Activated naive CD4-positive, alpha-beta T cell treated with anti-CD3 and anti-CD28 coated beads, Interleukin-2, amount 50 U/mL, for 72 hours (primary cell): ENCODE measurements around the gene CALCA. TPM values are rescaled to one million over a fixed set of nuclear protein-coding genes. Genes with fewer than 3 reads are reported as not detected.
"Not testable (repeated sequence)": the region's sequence is repeated elsewhere in the genome, so short reads cannot be mapped to it uniquely, and the experiment has no call there.

Experiments
- ATAC-seq, 2 donors: fragments of 150-1000 bp; cut with Tn5 transposase; 2 replicates each; pipeline ENCODE4 v1.10.0; 2021; ENCODE audit warnings: mild to moderate bottlenecking in 2 of 2, moderate library complexity in 2 of 2
- DNase-seq, 2 donors: peaks; one replicate each; pipeline ENCODE4 v3.0.0; 2021 to 2022; ENCODE audit warnings: low spot score in 2 of 2
- H3K27ac Mint-ChIP-seq, 2 donors: one replicate each; pipeline ENCODE4 v1.8.0; 2022; ENCODE audit warnings: mild to moderate bottlenecking in 2 of 2, mixed read lengths in 2 of 2
- H3K36me3 Mint-ChIP-seq, 2 donors: one replicate each; pipeline ENCODE4 v1.8.0; 2022; ENCODE audit warnings: mixed read lengths in 2 of 2
- H3K9me3 Mint-ChIP-seq, 2 donors: one replicate each; pipeline ENCODE4 v1.8.0; 2022; ENCODE audit warnings: mixed read lengths in 2 of 2
- total RNA-seq, 2 donors: library from RNA; stranded (reverse); gene quantifications; one replicate each; pipeline ENCODE4 v1.2.3, GENCODE V29; 2022

The CALCA gene, protein sequence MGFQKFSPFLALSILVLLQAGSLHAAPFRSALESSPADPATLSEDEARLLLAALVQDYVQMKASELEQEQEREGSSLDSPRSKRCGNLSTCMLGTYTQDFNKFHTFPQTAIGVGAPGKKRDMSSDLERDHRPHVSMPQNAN
- total RNA-seq: not detected

DNA sequence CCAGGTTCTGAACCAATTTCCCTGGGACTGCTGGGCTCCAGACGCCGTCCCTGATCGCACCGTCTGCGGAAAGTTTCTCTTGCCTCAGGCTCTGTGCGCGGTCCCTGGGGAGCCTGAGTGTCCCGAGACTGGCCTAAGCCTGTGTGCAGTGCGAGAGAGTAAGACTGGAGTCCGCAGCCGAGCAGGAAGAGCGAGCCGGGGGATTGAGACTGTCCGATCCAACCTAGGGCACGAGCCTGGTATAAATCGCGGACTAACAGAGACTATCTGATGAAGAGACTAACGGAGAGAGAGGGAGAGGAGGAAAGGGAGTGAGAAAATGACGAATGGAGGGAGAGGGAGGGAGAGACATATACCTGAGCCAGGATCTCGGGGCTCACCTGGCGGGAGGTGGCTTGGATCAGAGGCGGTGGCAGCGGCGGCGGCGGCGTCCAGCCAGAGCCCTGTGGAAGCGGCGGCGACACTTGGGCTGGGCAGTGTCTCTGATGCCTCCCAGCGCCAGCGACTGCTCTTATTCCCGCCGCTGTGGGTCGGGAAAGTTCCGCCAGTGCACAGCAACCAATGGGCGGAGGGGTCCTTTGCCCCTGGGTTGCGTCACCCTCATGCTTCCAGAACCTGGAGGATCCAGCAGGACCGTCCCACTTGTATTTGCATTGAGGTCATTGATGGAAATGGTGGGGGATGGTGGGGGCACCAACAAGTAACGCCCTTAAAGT is at the start of gene CALCA:
Gene CALCA (minus strand): TSS at position 487 of the 716 bp plus-strand sequence. CDS start 1,159 bp downstream, outside the sequence.
- H3K36me3 Mint-ChIP-seq: peaks cover 0 to 6% of the 10 kb centered on the region in 2 donors
- H3K9me3 Mint-ChIP-seq: no peaks in the 10 kb centered on the region
- ATAC-seq (no peak), DNase-seq (no peak)
- H3K27ac Mint-ChIP-seq: no peak within 1 kb of the TSS

DNA sequence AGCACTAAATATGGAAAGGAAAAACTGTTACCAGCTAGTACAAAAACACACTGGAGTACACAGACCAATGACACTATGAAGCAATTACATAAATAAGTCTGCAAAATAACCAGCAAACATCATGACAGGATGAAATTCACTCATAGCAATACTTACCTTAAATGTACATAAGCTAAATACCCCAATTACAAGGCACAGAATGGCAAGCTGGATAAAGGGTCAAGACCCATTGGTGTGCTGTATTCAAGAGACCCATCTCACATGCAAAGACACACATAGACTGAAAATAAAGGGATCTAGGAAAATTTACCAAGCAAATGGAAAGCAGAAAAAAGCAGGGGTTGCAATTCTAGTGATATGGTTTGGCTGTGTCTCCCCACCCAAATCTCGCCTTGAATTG is 44.0 kb upstream of the CALCA start:
- H3K27ac Mint-ChIP-seq: no peak overlapping the region
- ATAC-seq (no peak), DNase-seq (no peak)
- peaks cover 19 to 30% of the 10 kb centered on the region in 2 donors for H3K36me3 Mint-ChIP-seq
- peaks cover 18 to 26% of the 10 kb centered on the region in 2 donors for H3K9me3 Mint-ChIP-seq

DNA sequence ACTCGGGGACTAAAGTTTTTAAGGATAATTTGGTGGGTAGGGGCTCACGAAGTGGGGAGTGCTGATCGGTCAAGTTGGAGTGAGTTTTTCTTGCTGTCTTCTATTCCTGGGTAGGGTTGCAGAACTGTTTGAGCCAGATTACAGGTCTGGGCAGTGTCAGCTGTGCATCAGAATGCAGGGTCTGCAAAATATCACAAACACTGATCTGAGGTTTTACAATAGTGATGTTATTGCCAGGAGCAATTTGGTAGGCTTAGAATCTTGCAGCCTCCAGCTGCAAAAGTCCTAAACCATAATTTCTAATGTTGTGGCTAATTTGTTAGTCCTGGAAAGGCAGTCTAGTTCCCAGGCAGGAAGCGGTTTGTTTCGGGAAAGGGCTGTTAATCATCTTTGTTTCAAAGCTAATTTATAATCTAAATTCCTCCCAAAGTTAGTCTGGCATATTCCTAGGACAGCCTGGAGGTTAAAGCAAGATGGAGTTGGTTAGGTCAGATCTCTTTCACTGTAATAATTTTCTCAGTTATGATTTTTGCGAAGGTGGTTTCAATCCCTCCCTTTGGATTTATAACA is 39.7 kb upstream of the CALCA start:
- Mint-ChIP-seq H3K27ac (no peak overlapping the region), H3K9me3 (peaks cover 6 to 9% of the 10 kb centered on the region in 2 donors), H3K36me3 (peaks cover 9 to 11% of the 10 kb centered on the region in 2 donors)
- DNase-seq (no peak), ATAC-seq (no peak)

DNA sequence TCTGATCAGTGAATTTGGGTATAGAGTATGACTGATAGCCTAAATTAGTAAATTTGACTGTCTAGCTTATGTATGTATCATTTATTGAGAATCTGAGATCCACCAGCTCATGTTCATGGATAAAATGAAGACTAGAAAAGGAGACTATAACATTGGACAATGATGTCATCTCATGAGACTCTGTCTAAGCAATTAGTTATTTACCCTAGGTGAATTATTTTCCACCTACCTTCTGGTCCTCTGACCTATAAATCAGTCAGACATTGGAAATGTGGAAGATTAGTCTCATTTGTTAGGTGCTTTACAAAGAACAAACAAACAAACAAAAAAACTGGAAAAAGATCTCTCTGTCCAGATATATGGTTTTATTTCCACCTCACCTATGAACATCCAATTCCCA is 38.7 kb upstream of the CALCA start:
- ATAC-seq (no peak), DNase-seq (no peak)
- no peak overlapping the region for H3K27ac Mint-ChIP-seq
- H3K36me3 Mint-ChIP-seq: peaks cover 6 to 9% of the 10 kb centered on the region in 2 donors
- peaks cover 6% of the 10 kb centered on the region in 2 donors for H3K9me3 Mint-ChIP-seq

DNA sequence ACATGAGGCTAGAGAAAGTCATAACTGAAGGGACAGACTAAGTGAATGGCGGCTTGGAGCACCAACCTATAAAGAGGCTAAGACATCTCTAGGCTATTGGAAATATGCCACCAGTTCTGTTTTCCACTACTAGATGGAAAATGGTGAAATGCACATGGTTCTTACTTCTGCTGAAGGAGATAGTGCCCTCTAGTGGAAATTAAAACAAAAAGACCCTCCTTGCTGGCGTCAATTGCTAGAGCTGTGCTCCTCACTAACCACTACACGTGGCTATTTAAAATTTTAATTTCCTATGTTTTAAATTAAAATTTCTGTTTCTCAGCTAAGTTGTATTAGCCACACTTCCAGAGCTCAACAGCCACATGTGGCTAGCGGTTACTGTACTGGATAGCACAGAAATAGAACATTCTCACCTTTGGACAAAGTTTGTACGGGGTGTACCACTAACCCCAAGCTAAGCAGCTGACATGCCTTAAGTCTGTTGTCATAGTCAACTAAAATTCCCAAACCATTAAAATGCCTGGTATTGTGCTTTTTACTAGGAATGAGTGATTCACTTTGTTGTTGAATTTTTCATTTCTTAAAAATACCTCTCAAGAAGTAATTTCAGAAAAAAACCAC is 34.1 kb upstream of the CALCA start:
- ATAC-seq (peak; percentile 53 to 74), DNase-seq (no peak)
- Mint-ChIP-seq H3K9me3 (no peaks in the 10 kb centered on the region), H3K27ac (no peak overlapping the region), H3K36me3 (no peaks in the 10 kb centered on the region)

DNA sequence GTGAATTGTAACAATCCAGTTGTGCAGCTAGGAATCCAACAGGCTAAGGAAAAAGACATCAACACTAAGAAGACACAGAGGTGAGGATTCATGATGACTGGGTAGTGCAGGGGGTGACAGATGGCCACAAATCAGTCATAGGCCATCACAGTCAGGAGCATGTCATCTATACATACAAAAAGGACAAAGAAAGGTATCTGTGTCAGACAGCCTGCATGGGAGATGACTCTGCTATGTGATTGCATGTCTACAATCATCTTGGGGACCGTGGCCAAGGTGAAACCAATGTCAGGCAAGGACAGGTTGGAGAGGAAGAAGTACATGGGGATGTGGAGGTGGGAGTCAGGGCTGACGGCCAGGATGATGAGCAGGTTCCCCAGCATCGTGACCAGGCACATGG is 16.0 kb upstream of the CALCA start:
- not testable (repeated sequence) for H3K36me3 Mint-ChIP-seq, H3K9me3 Mint-ChIP-seq, DNase-seq, H3K27ac Mint-ChIP-seq, ATAC-seq

DNA sequence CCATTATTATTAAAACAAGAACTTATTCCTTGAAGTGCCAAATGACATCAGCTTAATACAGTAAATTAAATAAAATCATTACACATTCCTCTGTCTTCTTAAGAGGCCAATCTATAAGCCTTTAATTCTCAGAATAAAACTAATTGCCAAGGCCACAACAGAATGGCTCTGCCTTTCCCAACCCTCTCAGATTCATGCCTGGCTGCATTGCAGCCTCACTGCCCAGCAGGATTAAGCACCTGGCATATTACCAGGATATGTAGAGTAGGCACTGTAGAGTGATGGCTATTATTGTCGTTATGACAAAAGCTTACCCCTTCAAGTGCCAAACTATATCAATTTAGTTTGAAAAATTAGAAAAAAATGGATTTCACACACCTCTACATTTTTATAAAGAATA is 9.4 kb upstream of the CALCA start:
- ATAC-seq (no peak), DNase-seq (no peak)
- Mint-ChIP-seq H3K27ac (no peak overlapping the region), H3K36me3 (no peaks in the 10 kb centered on the region), H3K9me3 (no peaks in the 10 kb centered on the region)

DNA sequence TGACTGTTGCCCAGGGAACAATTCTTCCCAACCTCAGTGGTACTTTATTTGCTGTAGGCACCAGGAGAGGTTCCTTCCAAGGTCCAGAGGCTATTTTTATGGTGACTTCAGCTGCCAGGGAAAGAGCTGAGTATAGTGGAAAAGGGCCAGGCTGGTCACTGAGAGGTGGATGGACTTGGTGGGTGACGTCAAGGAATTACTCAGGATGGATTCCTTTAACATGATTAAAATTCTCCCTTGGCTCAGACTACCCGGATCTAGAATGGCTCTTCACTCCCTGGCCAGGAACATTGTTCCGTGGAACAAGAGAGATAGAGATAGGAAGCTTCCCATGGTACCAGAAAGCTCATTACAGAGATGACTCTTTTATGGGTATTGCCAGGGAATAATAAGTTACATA is 8.7 kb upstream of the CALCA start:
- H3K27ac Mint-ChIP-seq: no peak overlapping the region
- ATAC-seq (no peak), DNase-seq (no peak)
- peaks cover 0 to 4% of the 10 kb centered on the region in 2 donors for H3K36me3 Mint-ChIP-seq
- no peaks in the 10 kb centered on the region for H3K9me3 Mint-ChIP-seq

DNA sequence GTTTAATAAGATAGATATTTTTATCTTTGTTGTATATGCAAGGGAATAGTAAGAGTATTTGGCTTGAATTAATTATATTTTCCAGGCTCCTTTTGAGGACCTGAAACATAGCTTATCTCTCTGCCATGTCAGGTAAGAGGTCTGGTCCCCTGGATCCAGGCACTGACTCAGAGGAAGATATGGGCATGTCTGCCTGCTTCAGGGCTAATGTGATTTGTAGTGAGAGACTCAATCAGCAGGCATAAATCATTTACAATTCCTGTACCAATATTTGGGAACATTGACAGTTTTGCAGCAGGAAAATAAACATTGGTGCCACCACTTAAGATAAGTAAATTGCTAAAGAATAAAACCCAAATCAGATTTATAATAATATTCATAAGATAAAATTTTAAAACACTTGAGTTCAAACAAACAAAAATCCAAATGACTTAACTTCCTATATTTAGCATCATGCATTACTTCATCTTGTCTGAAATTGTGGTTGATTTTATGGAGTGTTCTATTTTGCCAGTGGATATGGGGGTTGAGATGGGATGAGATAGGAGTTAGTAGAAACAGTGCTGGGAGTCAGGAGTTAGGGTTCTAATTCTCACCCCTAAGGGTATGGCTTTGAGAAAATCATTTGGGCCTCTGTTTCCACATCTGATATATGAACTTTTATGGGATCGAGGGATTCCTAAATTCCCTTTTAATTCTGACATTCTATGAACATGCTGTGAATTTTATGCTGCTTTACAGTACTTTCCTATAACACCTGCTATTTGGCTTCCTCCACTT is 5.1 kb upstream of the CALCA start:
- ATAC-seq: no peak
- DNase-seq: no peak
- H3K9me3 Mint-ChIP-seq: no peaks in the 10 kb centered on the region
- no peak overlapping the region for H3K27ac Mint-ChIP-seq
- H3K36me3 Mint-ChIP-seq: peaks cover 0 to 6% of the 10 kb centered on the region in 2 donors

DNA sequence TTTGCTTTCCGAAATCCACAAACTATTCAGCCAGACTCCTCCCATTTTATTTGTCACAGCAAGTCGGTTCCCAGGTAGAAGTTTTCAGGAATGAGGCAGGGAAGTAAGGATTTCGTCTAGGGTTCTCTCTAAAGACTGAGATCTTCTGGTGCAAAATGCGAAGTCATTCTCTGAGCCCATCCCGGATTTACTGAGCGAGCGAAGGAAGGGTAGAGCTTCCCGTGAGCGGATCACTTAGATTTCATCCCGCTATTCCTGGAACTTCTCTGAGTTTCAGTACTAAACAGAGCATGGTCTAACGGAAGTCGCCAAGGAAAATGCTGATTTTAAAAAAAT is 3.1 kb upstream of the CALCA start:
- no peak for ATAC-seq
- H3K27ac Mint-ChIP-seq: no peak overlapping the region

DNA sequence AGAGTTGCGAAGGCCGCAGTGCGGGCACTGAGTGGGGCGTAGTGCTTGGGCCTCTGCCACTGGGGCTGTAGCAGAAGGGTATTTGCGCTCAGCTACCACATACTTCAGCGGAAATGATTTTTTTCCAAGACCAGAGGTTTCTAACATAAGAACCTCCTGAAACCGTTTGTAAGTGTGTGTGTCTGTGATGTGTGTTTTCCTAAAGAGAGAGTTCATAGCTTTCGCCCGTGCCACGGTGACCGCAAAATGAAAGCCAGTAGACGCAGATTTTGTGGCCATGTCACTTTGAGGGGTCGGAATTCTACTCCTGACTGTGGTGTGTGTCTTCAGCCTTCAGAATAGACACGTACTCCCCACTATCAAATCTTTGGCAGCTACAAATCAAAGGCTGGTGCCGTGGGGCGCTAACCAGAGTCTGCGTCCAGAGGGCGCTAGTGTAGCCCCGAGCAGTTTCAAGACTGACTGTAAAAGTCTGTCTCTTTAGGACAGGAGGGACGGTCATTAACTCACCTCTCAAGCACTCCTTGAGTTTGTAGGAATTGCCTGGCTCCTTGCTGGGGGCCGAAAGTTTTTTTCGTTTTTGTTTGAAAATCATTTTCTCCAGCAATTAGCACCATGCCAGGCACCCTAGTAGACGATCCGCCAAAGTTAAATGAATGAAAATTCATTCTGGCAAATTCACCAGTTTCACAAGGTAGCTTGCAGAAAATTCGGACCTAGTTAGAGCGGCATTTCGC is 2.5 kb upstream of the CALCA start:
- Mint-ChIP-seq H3K9me3 (no peaks in the 10 kb centered on the region), H3K36me3 (peaks cover 0 to 6% of the 10 kb centered on the region in 2 donors), H3K27ac (no peak overlapping the region)
- peak in 1 of 2 donors; percentile 73 for DNase-seq
- peak; percentile 65 to 71 for ATAC-seq

More for the DNA sequence above, 3.1 kb upstream of the CALCA start:
- Mint-ChIP-seq H3K9me3 (no peaks in the 10 kb centered on the region), H3K36me3 (peaks cover 0 to 6% of the 10 kb centered on the region in 2 donors)
- no peak for DNase-seq

DNA sequence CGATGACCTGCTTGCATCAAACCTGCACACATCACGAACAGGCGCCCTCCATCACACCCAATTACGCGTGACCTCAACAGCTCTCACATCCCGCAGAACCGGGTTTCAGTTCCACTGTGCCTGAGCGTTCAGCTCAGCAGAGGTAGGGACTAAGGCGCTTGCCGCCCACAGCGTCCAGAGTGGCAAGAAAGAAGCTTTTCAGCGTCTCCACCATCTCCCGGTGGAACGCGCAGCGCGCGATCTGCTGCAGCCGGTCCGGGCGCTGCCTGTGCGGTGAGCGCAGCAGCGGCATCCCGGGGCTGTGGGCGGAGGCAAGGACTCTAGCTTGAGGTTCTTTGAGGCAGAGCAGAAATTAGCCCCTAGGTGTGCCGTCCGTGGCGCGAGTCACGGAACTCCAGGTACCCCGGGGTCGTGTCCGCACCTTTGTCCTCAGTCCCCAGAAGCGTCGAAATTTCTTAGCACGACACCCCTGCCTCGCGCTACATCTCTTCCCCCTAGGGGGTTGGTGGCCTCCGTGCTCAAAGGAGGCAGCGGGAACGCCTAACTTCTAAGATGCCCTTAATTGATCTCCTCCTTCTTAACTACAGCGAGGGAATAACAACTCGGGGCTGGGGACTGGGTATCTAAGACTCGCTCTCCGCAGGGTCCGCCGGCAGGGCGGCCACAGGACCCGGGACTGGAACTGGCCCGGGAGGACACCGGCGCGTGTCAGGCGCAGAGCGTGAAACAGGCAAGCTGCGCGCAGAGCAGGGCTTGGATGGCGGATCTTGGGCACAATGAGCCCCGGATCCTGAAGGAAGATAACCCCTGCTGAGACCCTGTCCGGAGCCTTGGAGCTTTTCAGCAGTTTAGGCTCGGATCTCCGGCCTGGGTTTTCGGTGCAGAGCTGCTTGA is 1.7 kb upstream of the CALCA start:
- no peak overlapping the region for H3K27ac Mint-ChIP-seq
- ATAC-seq (peak; percentile 49 to 63), DNase-seq (peak in 1 of 2 donors; percentile 40)
- no peaks in the 10 kb centered on the region for H3K9me3 Mint-ChIP-seq
- peaks cover 0 to 6% of the 10 kb centered on the region in 2 donors for H3K36me3 Mint-ChIP-seq

DNA sequence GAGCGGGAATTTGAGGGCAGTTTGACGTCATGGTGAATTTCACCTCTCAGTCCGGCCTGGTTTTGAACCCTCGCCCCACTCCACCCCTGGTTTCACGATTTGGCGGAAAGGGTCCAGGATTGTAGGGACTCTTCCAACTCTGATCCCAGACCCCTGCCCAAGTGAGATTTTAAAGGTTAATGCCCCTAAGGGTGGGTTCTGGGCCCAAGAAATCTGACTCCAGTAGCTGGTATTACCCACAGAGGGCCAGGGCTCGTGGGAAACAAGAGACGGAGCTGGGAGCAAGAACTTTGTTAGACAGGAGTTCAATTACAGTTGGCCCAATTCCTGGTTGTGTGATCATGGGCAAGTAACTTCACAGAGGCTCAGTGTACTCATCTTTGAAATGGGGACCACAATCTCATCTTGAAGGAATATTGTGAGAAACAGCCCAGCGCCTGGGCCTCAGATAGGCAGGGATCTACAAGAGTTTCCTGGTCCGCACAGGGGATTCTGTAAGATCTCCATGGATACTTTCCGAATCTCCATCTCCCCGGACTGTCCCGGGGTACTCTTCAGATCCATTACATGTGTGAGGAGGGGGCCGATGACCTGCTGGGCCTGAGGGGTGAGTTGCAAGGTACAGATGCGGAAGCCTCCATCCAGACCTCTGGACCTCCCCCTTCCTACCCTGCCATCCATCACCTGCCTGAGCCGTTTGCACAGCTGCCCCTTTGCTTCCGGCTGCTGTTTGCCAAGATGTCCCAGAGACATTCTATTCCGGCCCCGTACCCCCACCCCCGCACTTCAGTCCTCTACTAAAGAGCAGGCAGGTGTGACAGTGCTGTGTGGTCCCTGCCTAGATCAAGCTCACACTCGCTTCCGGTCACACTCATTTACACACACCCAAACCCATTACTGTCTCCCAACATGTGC is 687 bp upstream of the CALCA start:
- peak; percentile 8 to 29 for ATAC-seq
- Mint-ChIP-seq H3K36me3 (peaks cover 0 to 6% of the 10 kb centered on the region in 2 donors), H3K27ac (no peak overlapping the region), H3K9me3 (no peaks in the 10 kb centered on the region)
- no peak for DNase-seq

DNA sequence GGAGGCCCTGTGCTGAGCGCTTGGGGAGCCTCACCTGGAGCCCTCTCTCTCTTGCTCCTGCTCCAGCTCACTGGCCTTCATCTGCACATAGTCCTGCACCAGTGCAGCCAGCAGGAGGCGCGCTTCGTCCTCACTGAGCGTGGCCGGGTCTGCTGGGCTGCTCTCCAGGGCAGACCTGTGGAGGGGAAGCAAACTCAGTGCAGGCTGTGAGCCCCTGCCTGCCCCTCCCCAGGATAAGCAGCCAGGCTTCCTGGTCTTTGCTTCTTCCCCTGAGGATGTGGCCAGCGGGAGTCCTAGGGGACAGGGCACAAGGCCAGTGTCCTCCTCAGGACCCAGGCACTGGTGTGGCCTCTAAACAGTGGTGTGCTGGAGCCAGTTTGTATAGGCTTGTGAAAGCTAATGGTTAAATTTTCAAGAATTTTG is 2.2 kb downstream of the CALCA start:
- Mint-ChIP-seq H3K27ac (no peak overlapping the region), H3K36me3 (no peaks in the 10 kb centered on the region), H3K9me3 (no peaks in the 10 kb centered on the region)
- peak; percentile 47 to 74 for ATAC-seq
- peak; percentile 64 to 83 for DNase-seq
